NOMO-1 (cell line): ENCODE measurements around the gene TRIO.

Experiments
- DNase-seq, 2 experiments: peaks; one replicate each; lab custom pipeline; 2025; ENCODE audit not compliant: unreplicated experiment in 2 of 2; lab: John Stamatoyannopoulos, UW

Gene TRIO

GRCh38 chr5:14492331-14492964 is 349.3 kb downstream of the TRIO start:
- DNase-seq: peak; percentile 19 to 57

GRCh38 chr5:14495301-14495700 is 352.2 kb downstream of the TRIO start:
- DNase-seq: no peak

- no peak for DNase-seq
These were observed 354.2 kb downstream of the TRIO start for GRCh38 chr5:14497311-14497710.

- no peak for DNase-seq
These were observed 358.5 kb downstream of the TRIO start for GRCh38 chr5:14501353-14502293.

- DNase-seq: no peak
These were observed 359.1 kb downstream of the TRIO start for GRCh38 chr5:14502294-14502690.

- DNase-seq: no peak
These were observed 360.0 kb downstream of the TRIO start for GRCh38 chr5:14503017-14503680.

GRCh38 chr5:14503681-14504331 is 360.7 kb downstream of the TRIO start:
- no peak for DNase-seq

GRCh38 chr5:14504332-14504727 is 361.2 kb downstream of the TRIO start:
- DNase-seq: no peak

GRCh38 chr5:14504816-14505215 is 361.7 kb downstream of the TRIO start:
- DNase-seq: no peak

- DNase-seq: no peak
These were observed 362.4 kb downstream of the TRIO start for GRCh38 chr5:14505310-14506139.

GRCh38 chr5:14506140-14506538 is 363.0 kb downstream of the TRIO start:
- DNase-seq: no peak

- DNase-seq: no peak
These were observed 363.5 kb downstream of the TRIO start for GRCh38 chr5:14506661-14507060.

GRCh38 chr5:14507156-14507941 is 364.2 kb downstream of the TRIO start:
- no peak for DNase-seq

GRCh38 chr5:14508046-14508445 is 364.9 kb downstream of the TRIO start:
- no peak for DNase-seq

- no peak for DNase-seq
These were observed 366.4 kb downstream of the TRIO start for GRCh38 chr5:14509556-14509955.

GRCh38 chr5:14510156-14510734 is 367.1 kb downstream of the TRIO start:
- no peak for DNase-seq

- DNase-seq: no peak
These were observed 367.7 kb downstream of the TRIO start for GRCh38 chr5:14510880-14511279.

GRCh38 chr5:14512574-14512973 is 369.4 kb downstream of the TRIO start:
- DNase-seq: no peak

GRCh38 chr5:14513266-14513665 is 370.1 kb downstream of the TRIO start:
- DNase-seq: no peak
